Sigmoid colon (tissue), 7 donors: ENCODE results near the gene IRX5. TPM values are rescaled to one million over a fixed set of nuclear protein-coding genes. Genes with fewer than 3 reads are reported as not detected.

Experiments used
- DNase-seq: peaks from one replicate; pipeline ENCODE4 v3.0.0-alpha.2; 2019
- H3K27ac ChIP-seq, 4 donors: fragments of 200-600 bp; sonication (generic); one replicate each; pipeline ENCODE4 v1.5.1; 2016 to 2019; ENCODE audit warnings: mild to moderate bottlenecking in 1 of 4
- H3K27me3 ChIP-seq, 3 donors: fragments of 200-600 bp; sonication (generic); one replicate each; pipeline ENCODE4 v1.5.1; 2019; ENCODE audit warnings: mild to moderate bottlenecking in 1 of 3
- H3K36me3 ChIP-seq, 4 donors: fragments of 200-600 bp; sonication (generic); one replicate each; pipeline ENCODE4 v1.5.1; 2016 to 2019
- H3K4me1 ChIP-seq, 4 donors: fragments of 200-600 bp; sonication (generic); one replicate each; pipeline ENCODE4 v1.5.1; 2017 to 2019
- H3K4me3 ChIP-seq, 4 donors: fragments of 200-600 bp; sonication (generic); one replicate each; pipeline ENCODE4 v1.5.1; 2017 to 2019; ENCODE audit warnings: mild to moderate bottlenecking in 2 of 4, moderate library complexity in 1 of 4
- H3K9me3 ChIP-seq, 4 donors: fragments of 200-600 bp in 3 of 4; sonication (generic) in 3 of 4; one replicate each; pipeline versions ENCODE4 v1.5.1 to v1.6.1; 2013 to 2019
- EP300 ChIP-seq, 4 donors: sonication (generic); formaldehyde crosslinking; IDR thresholded peaks; one replicate each; pipeline ENCODE4 v1.6.1; 2017; ENCODE audit warnings: antibody characterized with exemption in 4 of 4
- POLR2A ChIP-seq, 2 donors: fragments of 450-650 bp; IDR thresholded peaks; one replicate each; pipeline ENCODE4 v1.6.1; 2016; ENCODE audit warnings: antibody characterized with exemption in 2 of 2, mild to moderate bottlenecking in 2 of 2, moderate library complexity in 2 of 2
- POLR2AphosphoS5 ChIP-seq, 4 donors: sonication (generic); formaldehyde crosslinking; IDR thresholded peaks; one replicate each; pipeline ENCODE4 v1.6.1; 2017; ENCODE audit warnings: antibody characterized with exemption in 4 of 4
- WGBS, 2 donors: extraction: QIAGEN DNeasy Blood & Tissue Kit; methylation state at CpG; one replicate each; pipeline ENCODE4 v1.1.7; 2013; 5-methylcytosine and 5-hydroxymethylcytosine counted together
- intact Hi-C: fragments of 100-400 bp; cut with DNase I; formaldehyde crosslinking; loops from one replicate; pipeline ENCODE4 v1.15.1; 2023
- polyA plus RNA-seq, 3 donors: library from polyadenylated mRNA; stranded (reverse); fragments of 200-250 nt; gene quantifications; one replicate each; pipeline ENCODE4 v1.2.3, GENCODE V29; 2013
- total RNA-seq, 4 donors: library from RNA; depleted of rRNA; stranded (reverse); fragments of >200 nt; gene quantifications; one replicate each; pipeline ENCODE4 v1.1.0, GENCODE V29; 2016
- TF ChIP-seq, protein P1 (sequence below), 4 experiments: fragments of 450-650 bp in 3 of 4; fragments of 200-600 bp in 1 of 4; IDR thresholded peaks; one replicate each; pipeline ENCODE4 v1.5.1; 2016 to 2019; ENCODE audit warnings: antibody characterized with exemption in 4 of 4, mild to moderate bottlenecking in 3 of 4, moderate library complexity in 2 of 4
- donor health status: healthy with polysubstance abuse.
- donor health status: Bipolar disorder and iron deficiency.
- donor health status: healthy.

The IRX5 gene
- total RNA-seq: not detected
- not detected for polyA plus RNA-seq

DNA sequence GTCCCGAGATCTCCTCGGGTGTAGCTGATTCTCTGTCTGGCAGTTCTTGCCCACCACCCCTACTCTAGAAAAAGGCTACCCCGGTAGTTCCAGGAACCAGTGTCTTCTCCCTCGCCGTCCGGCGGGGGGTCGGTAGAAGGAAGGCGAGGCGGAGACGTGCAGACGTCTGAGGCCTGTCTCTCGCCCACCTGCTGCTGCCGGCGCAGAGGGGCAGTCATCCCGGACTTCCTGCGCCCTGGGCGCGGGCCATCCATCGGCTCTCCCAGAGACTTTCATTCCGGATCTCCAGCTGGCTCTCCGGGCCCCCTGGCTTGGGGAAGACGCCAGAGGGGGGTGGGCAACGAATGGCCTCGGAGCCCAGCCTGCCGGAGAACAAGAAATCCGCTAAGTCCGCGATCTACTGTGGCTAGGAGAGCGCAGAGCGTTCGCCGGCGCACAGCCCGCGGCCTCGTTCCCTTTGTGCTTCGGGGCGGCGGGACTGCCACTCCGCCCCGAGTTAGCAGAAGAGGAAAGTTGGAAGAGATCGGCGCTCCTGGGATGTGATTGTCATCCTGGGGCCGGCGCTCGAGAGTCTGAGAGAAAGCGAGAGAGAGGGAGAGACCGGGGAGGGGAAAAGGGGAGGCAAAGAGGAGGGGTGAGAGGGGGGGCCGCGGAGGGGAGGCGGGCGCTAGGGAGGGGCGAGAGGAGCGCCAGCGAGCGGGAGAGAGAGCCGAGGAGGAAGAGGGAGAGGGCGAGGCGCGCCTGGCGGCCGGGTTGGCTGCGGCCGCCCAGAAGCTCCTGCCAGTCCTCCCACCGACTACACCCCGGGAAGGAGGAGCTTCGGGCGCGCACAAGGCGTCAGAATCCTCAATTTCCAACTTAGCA, at the start of gene IRX5:
Gene IRX5, plus strand, starts transcription at position 861 of the 864 bp plus-strand sequence. CDS start 334 bp downstream, outside the sequence.
- TF ChIP-seq POLR2A (IDR thresholded peaks at IDR 0.05) (no peak), POLR2AphosphoS5 (IDR thresholded peaks at IDR 0.05) (peak in 1 of 4 donors; percentile 4), EP300 (IDR thresholded peaks at IDR 0.05) (no peak)
- H3K9me3 ChIP-seq: no peaks in the 10 kb centered on the region
- DNase-seq: peak; percentile 83
- peaks cover 0 to 49% (median 39%) of the 10 kb centered on the region in 4 donors for H3K4me1 ChIP-seq
- peak within 1 kb of the TSS in 2 of 4 donors; percentile 13 to 76 for H3K27ac ChIP-seq
- intact Hi-C loops: no loop called here
- peak within 1 kb of the TSS; percentile 25 to 58 (median 50) for H3K4me3 ChIP-seq
- peaks cover 67 to 98% (median 81%) of the 10 kb centered on the region in 3 donors for H3K27me3 ChIP-seq
- WGBS, 2 donors: 1 to 2% methylated on average over 71 of the region's 71 CpGs
- no peaks in the 10 kb centered on the region for H3K36me3 ChIP-seq

- no peak overlapping the region for H3K4me3 ChIP-seq
- no peaks in the 10 kb centered on the region for H3K36me3 ChIP-seq
- peaks cover 0 to 10% (median 5%) of the 10 kb centered on the region in 4 donors for H3K9me3 ChIP-seq
- no peaks in the 10 kb centered on the region for H3K4me1 ChIP-seq
- intact Hi-C loops: no loop called here
- no peak overlapping the region for H3K27ac ChIP-seq
- peaks cover 0 to 5% (median 0%) of the 10 kb centered on the region in 3 donors for H3K27me3 ChIP-seq
- TF ChIP-seq EP300 (IDR thresholded peaks at IDR 0.05) (no peak), POLR2A (IDR thresholded peaks at IDR 0.05) (no peak), POLR2AphosphoS5 (IDR thresholded peaks at IDR 0.05) (no peak)
- TF ChIP-seq, protein P1, sequence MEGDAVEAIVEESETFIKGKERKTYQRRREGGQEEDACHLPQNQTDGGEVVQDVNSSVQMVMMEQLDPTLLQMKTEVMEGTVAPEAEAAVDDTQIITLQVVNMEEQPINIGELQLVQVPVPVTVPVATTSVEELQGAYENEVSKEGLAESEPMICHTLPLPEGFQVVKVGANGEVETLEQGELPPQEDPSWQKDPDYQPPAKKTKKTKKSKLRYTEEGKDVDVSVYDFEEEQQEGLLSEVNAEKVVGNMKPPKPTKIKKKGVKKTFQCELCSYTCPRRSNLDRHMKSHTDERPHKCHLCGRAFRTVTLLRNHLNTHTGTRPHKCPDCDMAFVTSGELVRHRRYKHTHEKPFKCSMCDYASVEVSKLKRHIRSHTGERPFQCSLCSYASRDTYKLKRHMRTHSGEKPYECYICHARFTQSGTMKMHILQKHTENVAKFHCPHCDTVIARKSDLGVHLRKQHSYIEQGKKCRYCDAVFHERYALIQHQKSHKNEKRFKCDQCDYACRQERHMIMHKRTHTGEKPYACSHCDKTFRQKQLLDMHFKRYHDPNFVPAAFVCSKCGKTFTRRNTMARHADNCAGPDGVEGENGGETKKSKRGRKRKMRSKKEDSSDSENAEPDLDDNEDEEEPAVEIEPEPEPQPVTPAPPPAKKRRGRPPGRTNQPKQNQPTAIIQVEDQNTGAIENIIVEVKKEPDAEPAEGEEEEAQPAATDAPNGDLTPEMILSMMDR (IDR thresholded peaks at IDR 0.05): no peak
- no peak for DNase-seq
- 39 to 51% methylated on average over 2 of the region's 2 CpGs for WGBS, 2 donors
Observed at GRCh38 chr16:54882556-54882955, 48.1 kb upstream of the IRX5 start.

GRCh38 chr16:54883358-54883757, 47.3 kb upstream of the IRX5 start:
- peaks cover 0 to 10% (median 5%) of the 10 kb centered on the region in 4 donors for H3K9me3 ChIP-seq
- no peak overlapping the region for H3K4me3 ChIP-seq
- H3K36me3 ChIP-seq: no peaks in the 10 kb centered on the region
- no peak for DNase-seq
- WGBS, 2 donors: 83 to 93% methylated on average over 1 of the region's 1 CpG
- H3K27ac ChIP-seq: no peak overlapping the region
- H3K27me3 ChIP-seq: peaks cover 0 to 5% (median 0%) of the 10 kb centered on the region in 3 donors
- no peaks in the 10 kb centered on the region for H3K4me1 ChIP-seq
- intact Hi-C loops: no loop called here
- no peak for TF ChIP-seq POLR2A (IDR thresholded peaks at IDR 0.05)
- no peak for TF ChIP-seq EP300 (IDR thresholded peaks at IDR 0.05)
- no peak for TF ChIP-seq POLR2AphosphoS5 (IDR thresholded peaks at IDR 0.05)
- TF ChIP-seq, protein P1 (IDR thresholded peaks at IDR 0.05): no peak

DNA sequence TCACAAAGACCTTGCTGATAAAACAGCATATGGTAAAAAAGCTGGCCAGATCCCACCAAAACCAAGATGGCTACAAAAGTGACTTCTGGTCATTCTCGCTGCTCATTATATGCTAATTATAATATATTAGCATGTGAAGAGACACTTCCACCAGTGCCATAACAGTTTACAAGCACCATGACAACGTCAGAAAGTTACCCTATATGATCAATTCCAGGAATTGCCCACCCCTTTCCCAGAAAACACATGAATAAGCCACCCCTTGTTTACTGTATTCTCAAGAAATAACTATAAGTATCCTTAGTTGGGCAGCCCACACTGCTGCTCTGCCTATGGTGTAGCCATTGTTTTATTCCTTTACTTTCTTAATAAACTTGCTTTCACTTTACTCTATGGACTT, 44.6 kb upstream of the IRX5 start:
- no peak for DNase-seq
- H3K36me3 ChIP-seq: no peaks in the 10 kb centered on the region
- peaks cover 0 to 10% (median 5%) of the 10 kb centered on the region in 4 donors for H3K9me3 ChIP-seq
- no peak overlapping the region for H3K4me3 ChIP-seq
- peaks cover 0 to 3% (median 0%) of the 10 kb centered on the region in 3 donors for H3K27me3 ChIP-seq
- TF ChIP-seq POLR2A (IDR thresholded peaks at IDR 0.05): no peak
- TF ChIP-seq POLR2AphosphoS5 (IDR thresholded peaks at IDR 0.05): no peak
- TF ChIP-seq EP300 (IDR thresholded peaks at IDR 0.05): no peak
- TF ChIP-seq, protein P1 (IDR thresholded peaks at IDR 0.05): no peak
- 69 to 72% methylated on average over 2 of the region's 2 CpGs for WGBS, 2 donors
- no peaks in the 10 kb centered on the region for H3K4me1 ChIP-seq
- intact Hi-C loops: no loop called here
- H3K27ac ChIP-seq: no peak overlapping the region

GRCh38 chr16:54890381-54890780, 40.3 kb upstream of the IRX5 start:
- intact Hi-C loops: no loop called here
- Histone ChIP-seq H3K27ac (no peak overlapping the region), H3K4me1 (no peaks in the 10 kb centered on the region), H3K27me3 (peaks cover 0 to 3% (median 0%) of the 10 kb centered on the region in 3 donors), H3K4me3 (no peak overlapping the region), H3K9me3 (peaks cover 0 to 2% (median 0%) of the 10 kb centered on the region in 4 donors), H3K36me3 (no peaks in the 10 kb centered on the region)
- TF ChIP-seq, protein P1 (IDR thresholded peaks at IDR 0.05): no peak
- no peak for TF ChIP-seq EP300 (IDR thresholded peaks at IDR 0.05)
- DNase-seq: no peak
- WGBS, 2 donors: 76 to 82% methylated on average over 4 of the region's 4 CpGs
